ENCODE results near the gene RC3H2. TPM values are rescaled to one million over a fixed set of nuclear protein-coding genes. Genes with fewer than 3 reads are reported as not detected.
"Not testable (repeated sequence)": the region's sequence is repeated elsewhere in the genome, so short reads cannot be mapped to it uniquely, and the experiment has no call there.

Gene RC3H2
- polyA plus RNA-seq, 3 donors = 4.7 to 11.7 (median 9.8) TPM

- H3K27ac ChIP-seq (ENCODE audit: low read depth, low read length) = no peak overlapping the region
- 96 to 99% (median 98%) methylated on average over 3 of the region's 3 CpGs for WGBS, 3 donors
Observed at GRCh38 chr9:122863407-122863806, 41.8 kb downstream of the RC3H2 start.

GRCh38 chr9:122860319-122861142 lies 44.6 kb downstream of the RC3H2 start:
- no peak overlapping the region for H3K27ac ChIP-seq (ENCODE audit: low read depth, low read length)
- WGBS, 3 donors = 76 to 92% (median 92%) methylated on average over 8 of the region's 8 CpGs

- no peak overlapping the region for H3K27ac ChIP-seq (ENCODE audit: low read depth, low read length)
- WGBS, 3 donors = 94 to 96% (median 94%) methylated on average over 3 of the region's 3 CpGs
Observed at GRCh38 chr9:122857815-122858214, 47.3 kb downstream of the RC3H2 start.

- H3K27ac ChIP-seq (ENCODE audit: low read depth, low read length) = not testable (repeated sequence)
- WGBS, 3 donors = 96 to 99% (median 98%) methylated on average over 8 to 38 of the region's 59 CpGs
Observed at GRCh38 chr9:122852085-122852786, 52.9 kb downstream of the RC3H2 start.

- no peak overlapping the region for H3K27ac ChIP-seq (ENCODE audit: low read depth, low read length)
- 65 to 94% (median 84%) methylated on average over 2 of the region's 2 CpGs for WGBS, 3 donors
Observed at GRCh38 chr9:122848256-122848943, 56.8 kb downstream of the RC3H2 start.

GRCh38 chr9:122846371-122846940 lies 58.7 kb downstream of the RC3H2 start:
- H3K27ac ChIP-seq (ENCODE audit: low read depth, low read length) = no peak overlapping the region
- 78 to 84% (median 83%) methylated on average over 5 of the region's 5 CpGs for WGBS, 3 donors

- no peak overlapping the region for H3K27ac ChIP-seq (ENCODE audit: low read depth, low read length)
- WGBS, 3 donors = 71 to 93% (median 88%) methylated on average over 3 of the region's 3 CpGs
Observed at GRCh38 chr9:122845116-122845515, 60.0 kb downstream of the RC3H2 start.

GRCh38 chr9:122844137-122844536 lies 61.0 kb downstream of the RC3H2 start:
- H3K27ac ChIP-seq (ENCODE audit: low read depth, low read length) = no peak overlapping the region
- WGBS, 3 donors = 96 to 97% (median 96%) methylated on average over 1 of the region's 1 CpG

GRCh38 chr9:122841501-122841900 lies 63.7 kb downstream of the RC3H2 start:
- no peak overlapping the region for H3K27ac ChIP-seq (ENCODE audit: low read depth, low read length)
- 71 to 79% (median 71%) methylated on average over 4 of the region's 4 CpGs for WGBS, 3 donors

GRCh38 chr9:122838441-122838840 lies 66.7 kb downstream of the RC3H2 start:
- 31 to 90% (median 86%) methylated on average over 3 of the region's 3 CpGs for WGBS, 3 donors
- not testable (repeated sequence) for H3K27ac ChIP-seq (ENCODE audit: low read depth, low read length)

- WGBS, 3 donors = 92 to 95% (median 93%) methylated on average over 14 of the region's 14 CpGs
- H3K27ac ChIP-seq (ENCODE audit: low read depth, low read length) = no peak overlapping the region
Observed at GRCh38 chr9:122837266-122837850, 67.8 kb downstream of the RC3H2 start.

GRCh38 chr9:122835313-122835731 lies 69.8 kb downstream of the RC3H2 start:
- WGBS, 3 donors = 33 to 56% (median 35%) methylated on average over 4 of the region's 4 CpGs
- no peak overlapping the region for H3K27ac ChIP-seq (ENCODE audit: low read depth, low read length)

- no peak overlapping the region for H3K27ac ChIP-seq (ENCODE audit: low read depth, low read length)
- WGBS, 3 donors = 79 to 96% (median 83%) methylated on average over 3 of the region's 3 CpGs
Observed at GRCh38 chr9:122832194-122832593, 73.0 kb downstream of the RC3H2 start.

GRCh38 chr9:122828965-122829284 lies 76.2 kb downstream of the RC3H2 start:
- H3K27ac ChIP-seq (ENCODE audit: low read depth, low read length) = not testable (repeated sequence)
- WGBS, 3 donors = 67 to 72% (median 71%) methylated on average over 18 of the region's 18 CpGs

GRCh38 chr9:122827761-122828093 lies 77.4 kb downstream of the RC3H2 start:
- H3K27ac ChIP-seq (ENCODE audit: low read depth, low read length) = no peak overlapping the region
- 0 to 1% (median 0%) methylated on average over 8 of the region's 8 CpGs for WGBS, 3 donors

- WGBS, 3 donors = 85 to 98% (median 93%) methylated on average over 4 of the region's 4 CpGs
- H3K27ac ChIP-seq (ENCODE audit: low read depth, low read length) = no peak overlapping the region
Observed at GRCh38 chr9:122822938-122823337, 82.2 kb downstream of the RC3H2 start.

GRCh38 chr9:122822056-122822455 lies 83.1 kb downstream of the RC3H2 start:
- WGBS, 3 donors = 91 to 93% (median 92%) methylated on average over 6 of the region's 6 CpGs
- no peak overlapping the region for H3K27ac ChIP-seq (ENCODE audit: low read depth, low read length)

- 22 to 67% (median 23%) methylated on average over 7 of the region's 7 CpGs for WGBS, 3 donors
- no peak overlapping the region for H3K27ac ChIP-seq (ENCODE audit: low read depth, low read length)
Observed at GRCh38 chr9:122821278-122821943, 83.7 kb downstream of the RC3H2 start.

All from adipose tissue (tissue), 3 donors.